Endothelial cell of umbilical vein (primary cell): Measurements from ENCODE around the gene GPR137C.

ENCODE experiments used
- EZH2 ChIP-seq: IDR thresholded peaks from 2 replicates; pipeline ENCODE4 v1.6.1; 2012; ENCODE audit warnings: borderline replicate concordance, low read depth, mild to moderate bottlenecking, moderate library complexity, low read length, inconsistent platforms; ENCODE audit not compliant: severe bottlenecking
- FOS ChIP-seq: IDR thresholded peaks from 2 replicates; pipeline ENCODE4 v1.6.1; 2011; ENCODE audit warnings: mild to moderate bottlenecking, low read length, moderate library complexity, borderline replicate concordance; ENCODE audit not compliant: insufficient read depth
- GATA2 ChIP-seq: IDR thresholded peaks from 2 replicates; pipeline ENCODE4 v1.7.0; 2011; ENCODE audit warnings: low read depth, mild to moderate bottlenecking, moderate library complexity, mixed read lengths, low read length; ENCODE audit not compliant: insufficient read length, insufficient read depth
- JUN ChIP-seq: IDR thresholded peaks from 2 replicates; pipeline ENCODE4 v1.6.1; 2011; ENCODE audit warnings: borderline replicate concordance, low read depth; ENCODE audit not compliant: insufficient read length, insufficient read depth
- MAX ChIP-seq: IDR thresholded peaks from 2 replicates; pipeline ENCODE4 v1.6.1; 2011; ENCODE audit not compliant: insufficient read depth, insufficient read length
- MYC ChIP-seq: IDR thresholded peaks from one replicate; pipeline ENCODE4 v1.6.1; 2011; ENCODE audit warnings: mild to moderate bottlenecking, low read depth, low read length
- POLR2A ChIP-seq: IDR thresholded peaks from 2 replicates; pipeline ENCODE4 v1.6.1; 2012; ENCODE audit warnings: low read depth, mild to moderate bottlenecking, control low read depth, low read length
- POLR2AphosphoS5 ChIP-seq: IDR thresholded peaks from 2 replicates; pipeline ENCODE4 v1.6.1; 2012; ENCODE audit warnings: low read depth, mild to moderate bottlenecking, control low read depth, low read length, moderate library complexity; ENCODE audit not compliant: insufficient read depth
- TF ChIP-seq, protein P1 (sequence below), 2 donors: IDR thresholded peaks; 1 replicate in 1 of 2; 2 replicates in 1 of 2; pipeline ENCODE4 v1.5.1; 2011; ENCODE audit warnings: low read length in 2 of 2, mild to moderate bottlenecking in 2 of 2, moderate library complexity in 2 of 2, control low read depth in 1 of 2, inconsistent platforms in 1 of 2, low read depth in 1 of 2; ENCODE audit not compliant: insufficient read depth in 1 of 2; ENCODE audit errors: extremely low read depth in 1 of 2

DNA sequence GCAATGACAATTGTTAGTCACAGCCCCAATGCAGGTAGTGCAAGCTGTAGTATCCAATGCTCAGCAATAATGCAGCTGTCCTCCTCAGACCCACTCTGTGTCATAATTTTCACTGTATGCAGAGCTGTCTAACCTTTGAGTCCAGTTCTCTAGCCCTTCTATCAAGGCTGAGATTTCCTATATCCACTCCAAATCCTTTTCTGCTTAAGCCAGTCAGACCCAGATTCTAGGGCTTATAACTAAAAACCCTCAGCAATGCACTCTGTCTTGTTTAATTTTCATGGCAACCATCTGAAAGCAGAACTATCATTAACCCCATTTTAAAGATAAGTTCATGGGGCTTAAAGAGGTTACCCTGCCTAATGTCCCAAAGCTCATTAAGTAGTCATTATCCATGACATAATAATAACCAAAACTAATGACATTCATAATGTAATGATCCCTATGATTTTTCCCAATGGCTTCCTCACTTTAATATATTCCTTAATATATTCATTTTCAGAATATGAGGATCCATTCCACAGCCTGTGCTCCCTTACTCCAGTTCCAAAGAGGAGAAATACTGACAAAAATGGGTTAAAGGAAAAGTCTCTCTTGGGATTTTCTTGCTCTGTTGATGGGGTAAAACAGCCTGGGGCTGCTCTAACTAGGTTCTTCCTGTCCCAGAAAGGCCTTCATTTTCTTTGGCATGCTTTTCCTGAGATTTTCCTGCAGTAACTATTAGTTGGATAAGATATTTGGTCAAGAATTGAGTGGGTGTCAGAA lies 29.9 kb upstream of the GPR137C start:
- TF ChIP-seq, protein P1, sequence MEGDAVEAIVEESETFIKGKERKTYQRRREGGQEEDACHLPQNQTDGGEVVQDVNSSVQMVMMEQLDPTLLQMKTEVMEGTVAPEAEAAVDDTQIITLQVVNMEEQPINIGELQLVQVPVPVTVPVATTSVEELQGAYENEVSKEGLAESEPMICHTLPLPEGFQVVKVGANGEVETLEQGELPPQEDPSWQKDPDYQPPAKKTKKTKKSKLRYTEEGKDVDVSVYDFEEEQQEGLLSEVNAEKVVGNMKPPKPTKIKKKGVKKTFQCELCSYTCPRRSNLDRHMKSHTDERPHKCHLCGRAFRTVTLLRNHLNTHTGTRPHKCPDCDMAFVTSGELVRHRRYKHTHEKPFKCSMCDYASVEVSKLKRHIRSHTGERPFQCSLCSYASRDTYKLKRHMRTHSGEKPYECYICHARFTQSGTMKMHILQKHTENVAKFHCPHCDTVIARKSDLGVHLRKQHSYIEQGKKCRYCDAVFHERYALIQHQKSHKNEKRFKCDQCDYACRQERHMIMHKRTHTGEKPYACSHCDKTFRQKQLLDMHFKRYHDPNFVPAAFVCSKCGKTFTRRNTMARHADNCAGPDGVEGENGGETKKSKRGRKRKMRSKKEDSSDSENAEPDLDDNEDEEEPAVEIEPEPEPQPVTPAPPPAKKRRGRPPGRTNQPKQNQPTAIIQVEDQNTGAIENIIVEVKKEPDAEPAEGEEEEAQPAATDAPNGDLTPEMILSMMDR (IDR thresholded peaks at IDR 0.05; ENCODE audit: extremely low read depth in 1 of 2, insufficient read depth in 1 of 2, low read depth in 1 of 2, low read length in 2 of 2): no peak
- TF ChIP-seq POLR2A (no peak), EZH2 (no peak), MYC (no peak), MAX (no peak), JUN (no peak), POLR2AphosphoS5 (no peak), FOS (no peak), GATA2 (no peak)
